ENCODE measurements around the gene FSD2.
"Not testable (repeated sequence)": the region's sequence is repeated elsewhere in the genome, so short reads cannot be mapped to it uniquely, and the experiment has no call there.

Gene FSD2

GRCh38 chr15:82830427-82831173, 24.7 kb upstream of the FSD2 start:
- no peak for DNase-seq

- no peak for DNase-seq
Measured at GRCh38 chr15:82829234-82829633, 23.4 kb upstream of the FSD2 start.

- no peak for DNase-seq
Measured at GRCh38 chr15:82828075-82828474, 22.2 kb upstream of the FSD2 start.

- no peak for DNase-seq
Measured at GRCh38 chr15:82823049-82823448, 17.2 kb upstream of the FSD2 start.

- not testable (repeated sequence) for DNase-seq
Measured at GRCh38 chr15:82821851-82822250, 16.0 kb upstream of the FSD2 start.

- not testable (repeated sequence) for DNase-seq
Measured at GRCh38 chr15:82821396-82821795, 15.5 kb upstream of the FSD2 start.

GRCh38 chr15:82820128-82820527, 14.3 kb upstream of the FSD2 start:
- no peak for DNase-seq

- no peak for DNase-seq
Measured at GRCh38 chr15:82812994-82813393, 7.1 kb upstream of the FSD2 start.

- DNase-seq, result peak; percentile 53
Measured at GRCh38 chr15:82810890-82811426, 5.1 kb upstream of the FSD2 start.

- peak; percentile 48 for DNase-seq
Measured at GRCh38 chr15:82810061-82810889, 4.4 kb upstream of the FSD2 start.

GRCh38 chr15:82809308-82810060, 3.6 kb upstream of the FSD2 start, which contains the start of gene WHAMM:
WHAMM (plus strand) TSS chr15:82809628; CDS start chr15:82809727, 99 bp downstream.
- peak; percentile 97 for DNase-seq

GRCh38 chr15:82808634-82809041, 2.8 kb upstream of the FSD2 start:
- no peak for DNase-seq

GRCh38 chr15:82807920-82808633, 2.2 kb upstream of the FSD2 start:
- no peak for DNase-seq

- DNase-seq, result no peak
Measured at GRCh38 chr15:82804575-82804949, 1.3 kb downstream of the FSD2 start.

GRCh38 chr15:82803793-82804574, 1.9 kb downstream of the FSD2 start:
- no peak for DNase-seq

- DNase-seq, result no peak
Measured at GRCh38 chr15:82802497-82802896, 3.4 kb downstream of the FSD2 start.

GRCh38 chr15:82799183-82799841, 6.6 kb downstream of the FSD2 start:
- no peak for DNase-seq

GRCh38 chr15:82798531-82799166, 7.2 kb downstream of the FSD2 start:
- no peak for DNase-seq

GRCh38 chr15:82798104-82798503, 7.8 kb downstream of the FSD2 start:
- no peak for DNase-seq

GRCh38 chr15:82793737-82794136, 12.1 kb downstream of the FSD2 start:
- no peak for DNase-seq

GRCh38 chr15:82792068-82792467, 13.8 kb downstream of the FSD2 start:
- DNase-seq, result no peak

Measured in MV-4-11 (cell line).